Astrocyte of the spinal cord (primary cell): ENCODE results near the gene KCNIP4.
A peak's percentile ranks its signal among the peaks of the same experiment; 100 is the strongest.

Experiments used
- DNase-seq: peaks from one replicate; pipeline ENCODE4 v3.0.0; 2011; ENCODE audit warnings: low read depth, low spot score
- H3K4me3 ChIP-seq: 2 replicates; pipeline ENCODE4 v1.5.1; 2011; ENCODE audit warnings: low read depth, mild to moderate bottlenecking, low read length, moderate library complexity
- in situ Hi-C: cut with HindIII; loops from 2 replicates; pipeline ENCODE4 v1.10.0; 2017; ENCODE audit warnings: low sequenced_read_pairs
- TF ChIP-seq, protein P1 (sequence below): IDR thresholded peaks from 2 replicates; pipeline ENCODE4 v1.5.1; 2012; ENCODE audit warnings: low read depth, mild to moderate bottlenecking, low read length, inconsistent platforms

KCNIP4 gene

DNA sequence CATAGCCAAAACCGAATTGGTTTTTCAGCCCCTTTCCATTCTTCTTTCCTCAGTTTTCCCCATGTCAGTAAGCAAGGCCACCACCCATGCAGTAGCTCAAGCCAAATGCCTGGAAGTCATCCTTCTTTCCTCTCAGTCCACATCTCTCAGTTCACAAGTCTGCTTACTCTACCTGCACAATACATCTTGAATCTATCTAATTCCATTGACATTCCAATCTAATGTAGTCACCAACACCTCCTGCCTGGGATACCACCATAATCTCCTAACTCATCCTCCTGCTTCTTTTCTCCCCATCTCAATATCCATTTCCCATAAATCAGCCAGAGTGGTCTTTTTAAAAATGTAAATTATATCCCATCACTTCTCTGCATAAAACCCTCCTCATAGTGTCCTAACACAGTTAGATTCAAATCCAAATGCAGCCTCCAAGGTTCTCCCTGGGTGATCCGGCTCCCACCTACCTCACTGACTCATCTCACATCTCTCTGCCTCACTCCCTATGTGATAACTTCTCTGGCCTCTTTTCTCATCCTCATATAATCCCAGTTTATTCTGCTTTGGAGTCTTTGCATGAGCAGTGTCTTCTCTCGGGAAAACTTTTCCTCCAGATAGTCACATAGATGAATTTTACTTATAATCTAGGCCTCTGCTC lies 26.9 kb downstream of the KCNIP4 start:
- in situ Hi-C loops = no loop called here
- DNase-seq = no peak
- TF ChIP-seq, protein P1, sequence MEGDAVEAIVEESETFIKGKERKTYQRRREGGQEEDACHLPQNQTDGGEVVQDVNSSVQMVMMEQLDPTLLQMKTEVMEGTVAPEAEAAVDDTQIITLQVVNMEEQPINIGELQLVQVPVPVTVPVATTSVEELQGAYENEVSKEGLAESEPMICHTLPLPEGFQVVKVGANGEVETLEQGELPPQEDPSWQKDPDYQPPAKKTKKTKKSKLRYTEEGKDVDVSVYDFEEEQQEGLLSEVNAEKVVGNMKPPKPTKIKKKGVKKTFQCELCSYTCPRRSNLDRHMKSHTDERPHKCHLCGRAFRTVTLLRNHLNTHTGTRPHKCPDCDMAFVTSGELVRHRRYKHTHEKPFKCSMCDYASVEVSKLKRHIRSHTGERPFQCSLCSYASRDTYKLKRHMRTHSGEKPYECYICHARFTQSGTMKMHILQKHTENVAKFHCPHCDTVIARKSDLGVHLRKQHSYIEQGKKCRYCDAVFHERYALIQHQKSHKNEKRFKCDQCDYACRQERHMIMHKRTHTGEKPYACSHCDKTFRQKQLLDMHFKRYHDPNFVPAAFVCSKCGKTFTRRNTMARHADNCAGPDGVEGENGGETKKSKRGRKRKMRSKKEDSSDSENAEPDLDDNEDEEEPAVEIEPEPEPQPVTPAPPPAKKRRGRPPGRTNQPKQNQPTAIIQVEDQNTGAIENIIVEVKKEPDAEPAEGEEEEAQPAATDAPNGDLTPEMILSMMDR = no peak
- no peak overlapping the region for H3K4me3 ChIP-seq

DNA sequence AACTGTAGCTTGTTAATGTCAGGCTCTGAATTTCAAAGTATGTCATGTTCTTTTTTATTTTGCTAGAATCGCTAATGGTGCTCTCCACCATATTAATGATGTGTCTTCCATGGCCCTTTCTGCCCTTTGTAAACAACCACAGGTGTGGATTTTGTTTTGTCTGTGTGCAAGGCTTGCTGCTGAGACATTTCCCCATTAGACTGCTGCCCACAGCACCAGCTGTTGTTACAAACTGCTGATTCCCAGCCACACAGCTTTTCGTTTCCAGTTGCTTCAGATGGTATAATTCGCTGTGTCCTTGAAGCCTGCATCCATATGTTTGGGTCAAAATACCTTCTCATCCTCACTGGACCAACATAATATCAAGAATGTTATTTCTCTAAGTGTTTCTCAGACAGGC lies 32.8 kb downstream of the KCNIP4 start:
- TF ChIP-seq, protein P1 = no peak
- no peak overlapping the region for H3K4me3 ChIP-seq
- no peak for DNase-seq
- in situ Hi-C loops = no loop called here

DNA sequence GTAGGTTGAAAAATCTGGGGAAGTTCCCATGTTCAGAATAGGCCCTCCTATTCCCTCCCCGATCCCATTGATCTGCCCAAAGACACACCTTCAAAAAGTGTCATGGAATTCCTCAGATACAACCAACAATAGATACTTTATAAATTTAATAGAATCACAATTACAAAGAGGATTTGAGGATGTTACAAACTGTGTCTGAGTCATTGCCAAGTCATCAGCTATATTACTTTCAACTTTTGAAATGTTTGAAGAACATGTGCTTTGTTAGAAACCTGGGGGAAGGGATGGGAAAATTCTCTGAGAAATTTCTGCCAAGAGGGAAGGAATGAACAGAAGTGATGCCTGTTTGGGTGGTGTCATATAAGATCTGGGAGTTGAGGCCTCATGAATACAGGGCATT lies 46.7 kb downstream of the KCNIP4 start:
- DNase-seq = peak; percentile 51
- in situ Hi-C loops = no loop called here
- TF ChIP-seq, protein P1 = no peak
- no peak overlapping the region for H3K4me3 ChIP-seq

DNA sequence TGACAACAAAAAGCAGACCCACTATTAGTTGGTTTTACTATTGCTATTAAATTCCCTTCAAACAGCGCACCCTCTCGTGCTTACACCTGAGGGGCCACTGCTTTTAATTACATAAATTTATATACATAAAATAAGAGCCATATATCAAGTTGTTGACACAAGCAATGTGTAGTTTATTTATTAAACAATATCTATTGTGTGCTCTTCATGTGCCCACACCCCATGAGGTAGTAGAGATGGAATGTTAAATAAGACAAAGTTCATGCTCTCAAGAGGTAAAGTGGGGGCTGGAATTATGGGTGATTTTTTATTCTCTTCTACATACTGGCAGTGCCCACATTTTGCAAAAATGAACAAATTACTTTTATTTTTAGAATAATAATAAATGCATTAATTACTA lies 47.3 kb downstream of the KCNIP4 start:
- no peak for DNase-seq
- TF ChIP-seq, protein P1 = no peak
- no peak overlapping the region for H3K4me3 ChIP-seq
- in situ Hi-C loops = no loop called here

DNA sequence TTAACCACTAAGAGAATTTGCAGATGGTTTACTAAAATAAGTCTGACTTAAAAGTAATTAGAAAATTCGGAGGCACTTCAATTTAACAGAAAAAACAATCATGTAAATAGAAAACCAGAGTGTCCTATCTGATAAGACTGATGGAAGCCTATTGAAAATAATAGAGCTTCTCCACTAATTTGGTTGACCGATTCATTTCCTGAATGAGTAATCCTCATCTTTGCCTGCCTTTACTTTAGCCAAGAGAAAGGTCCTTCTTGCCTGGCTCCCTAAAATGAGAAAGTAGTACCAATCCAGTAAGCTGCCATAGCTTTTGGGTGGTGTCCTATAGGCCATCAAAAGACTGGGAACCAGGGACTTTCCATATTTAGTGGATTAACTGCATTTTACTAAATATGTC lies 48.4 kb downstream of the KCNIP4 start:
- TF ChIP-seq, protein P1 = no peak
- DNase-seq = no peak
- in situ Hi-C loops = no loop called here
- no peak overlapping the region for H3K4me3 ChIP-seq

DNA sequence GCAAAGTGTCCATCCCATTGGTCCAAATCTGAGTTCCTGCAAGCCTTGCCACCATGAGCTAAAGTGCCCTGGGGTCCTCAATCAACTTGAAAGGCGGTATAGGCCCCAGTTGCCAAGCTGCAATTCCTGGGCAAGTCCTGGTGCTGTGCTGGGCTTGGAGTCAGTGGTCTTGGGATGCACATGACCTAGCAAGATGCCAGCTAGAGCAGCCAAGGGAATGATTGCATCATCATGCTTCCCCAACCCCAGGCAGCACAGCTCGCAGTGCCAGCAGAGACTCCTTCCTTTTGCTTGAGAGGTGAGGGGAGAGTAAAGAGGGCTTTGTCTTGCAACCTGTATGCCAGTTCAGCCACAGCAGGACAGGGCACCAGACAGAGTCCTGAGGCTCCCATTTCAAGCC lies 50.5 kb downstream of the KCNIP4 start:
- in situ Hi-C loops = no loop called here
- no peak for DNase-seq
- TF ChIP-seq, protein P1 = no peak
- H3K4me3 ChIP-seq = no peak overlapping the region
